Breast epithelium (tissue), 3 donors: ENCODE results near the gene ETFB.

ENCODE experiments used
- CTCF ChIP-seq, 3 donors: fragments of 450-650 bp; IDR thresholded peaks; one replicate each; pipeline ENCODE4 v1.5.1; 2016 to 2017; ENCODE audit warnings: antibody characterized with exemption in 3 of 3, mild to moderate bottlenecking in 3 of 3, moderate library complexity in 3 of 3
- POLR2A ChIP-seq: fragments of 450-650 bp; IDR thresholded peaks from one replicate; pipeline ENCODE4 v1.6.1; 2016; ENCODE audit warnings: antibody characterized with exemption, mild to moderate bottlenecking, moderate library complexity
- POLR2AphosphoS5 ChIP-seq, 3 donors: sonication (generic); formaldehyde crosslinking; IDR thresholded peaks; one replicate each; pipeline ENCODE4 v1.6.1; 2017; ENCODE audit warnings: antibody characterized with exemption in 3 of 3

GRCh38 chr19:51337141-51337860 is 28.9 kb downstream of the ETFB start:
- TF ChIP-seq CTCF (IDR thresholded peaks at IDR 0.05) (no peak), POLR2AphosphoS5 (IDR thresholded peaks at IDR 0.05) (no peak), POLR2A (no peak)
